Testis (tissue), 2 donors: ENCODE measurements around the gene CAMKK2.
"Not testable (repeated sequence)": the region's sequence is repeated elsewhere in the genome, so short reads cannot be mapped to it uniquely, and the experiment has no call there.

Experiments
- POLR2A ChIP-seq: fragments of 450-650 bp; IDR thresholded peaks from one replicate; pipeline ENCODE4 v1.6.1; 2017; ENCODE audit warnings: antibody characterized with exemption, mild to moderate bottlenecking, moderate library complexity
- TF ChIP-seq, protein P1 (sequence below), 3 experiments: fragments of 450-650 bp in 2 of 3; fragments of 200-600 bp in 1 of 3; sonication (generic) in 1 of 3; IDR thresholded peaks; one replicate each; pipeline ENCODE4 v1.5.1; 2016 to 2019; ENCODE audit warnings: antibody characterized with exemption in 3 of 3, mild to moderate bottlenecking in 2 of 3, moderate library complexity in 1 of 3

- TF ChIP-seq, protein P1, sequence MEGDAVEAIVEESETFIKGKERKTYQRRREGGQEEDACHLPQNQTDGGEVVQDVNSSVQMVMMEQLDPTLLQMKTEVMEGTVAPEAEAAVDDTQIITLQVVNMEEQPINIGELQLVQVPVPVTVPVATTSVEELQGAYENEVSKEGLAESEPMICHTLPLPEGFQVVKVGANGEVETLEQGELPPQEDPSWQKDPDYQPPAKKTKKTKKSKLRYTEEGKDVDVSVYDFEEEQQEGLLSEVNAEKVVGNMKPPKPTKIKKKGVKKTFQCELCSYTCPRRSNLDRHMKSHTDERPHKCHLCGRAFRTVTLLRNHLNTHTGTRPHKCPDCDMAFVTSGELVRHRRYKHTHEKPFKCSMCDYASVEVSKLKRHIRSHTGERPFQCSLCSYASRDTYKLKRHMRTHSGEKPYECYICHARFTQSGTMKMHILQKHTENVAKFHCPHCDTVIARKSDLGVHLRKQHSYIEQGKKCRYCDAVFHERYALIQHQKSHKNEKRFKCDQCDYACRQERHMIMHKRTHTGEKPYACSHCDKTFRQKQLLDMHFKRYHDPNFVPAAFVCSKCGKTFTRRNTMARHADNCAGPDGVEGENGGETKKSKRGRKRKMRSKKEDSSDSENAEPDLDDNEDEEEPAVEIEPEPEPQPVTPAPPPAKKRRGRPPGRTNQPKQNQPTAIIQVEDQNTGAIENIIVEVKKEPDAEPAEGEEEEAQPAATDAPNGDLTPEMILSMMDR (IDR thresholded peaks at IDR 0.05): not testable (repeated sequence)
- not testable (repeated sequence) for TF ChIP-seq POLR2A
Measured at GRCh38 chr12:121298411-121298810, 1.9 kb upstream of the CAMKK2 start.
